Measurements from ENCODE around the gene ARHGAP19. TPM values are rescaled to one million over a fixed set of nuclear protein-coding genes. Genes with fewer than 3 reads are reported as not detected.
"Not testable (repeated sequence)": the region's sequence is repeated elsewhere in the genome, so short reads cannot be mapped to it uniquely, and the experiment has no call there.

The ARHGAP19 gene
- total RNA-seq, 2 experiments from 2014 or later: 53.2 to 54.2 TPM

DNA sequence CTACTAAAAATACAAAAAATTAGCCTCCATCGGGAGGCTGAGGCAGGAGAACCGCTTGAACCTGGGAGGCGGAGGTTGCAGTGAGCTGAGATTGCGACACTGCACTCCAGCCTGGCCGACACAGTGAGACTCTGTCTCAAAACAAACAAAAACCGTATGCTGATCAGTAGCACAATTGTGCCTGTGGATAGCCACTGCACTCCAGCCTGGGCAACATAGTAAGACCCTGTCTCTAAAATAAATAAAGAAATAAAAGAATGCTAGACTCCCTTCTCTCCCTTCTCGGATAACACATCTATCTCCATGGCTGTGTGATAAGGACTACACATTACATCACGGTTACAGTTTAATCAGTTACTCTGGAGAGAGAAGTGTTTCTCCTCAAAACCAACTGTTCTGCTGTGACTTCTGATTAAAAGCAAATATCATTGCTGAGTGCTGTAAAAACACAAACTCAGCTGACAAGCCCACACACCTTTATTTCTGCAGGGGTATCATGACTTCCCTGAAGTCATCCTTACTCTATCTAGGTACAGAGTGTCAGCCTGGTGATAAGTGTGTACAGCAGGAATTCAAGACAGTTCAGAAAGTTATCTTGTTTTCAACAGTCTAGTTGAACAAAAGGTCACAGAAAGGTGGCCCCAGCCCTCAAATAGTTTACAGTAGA lies 5.3 kb upstream of the ARHGAP19 start:
- POLR2A ChIA-PET: no interaction called here

DNA sequence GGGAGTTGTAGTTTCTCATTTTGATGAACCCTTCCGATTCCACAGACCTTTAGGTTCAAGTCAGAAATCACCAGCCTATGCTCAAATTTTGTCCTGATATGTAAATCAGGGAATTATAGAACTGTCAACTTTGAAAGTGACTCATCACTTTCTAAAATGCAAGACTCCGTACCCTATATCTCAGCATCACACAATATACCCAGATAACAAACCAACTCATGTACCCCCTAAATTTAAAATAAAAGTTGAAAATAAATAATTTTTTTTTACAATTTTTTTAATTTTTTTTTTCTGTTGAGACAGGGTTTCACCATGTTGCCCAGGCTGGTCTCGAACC lies 393 bp upstream of the ARHGAP19 start:
- Mint-ChIP-seq H3K4me1 (ENCODE audit: low read depth) (peaks cover 21% of the 10 kb centered on the region), H3K27me3 (no peaks in the 10 kb centered on the region), H3K9me3 (no peaks in the 10 kb centered on the region), H3K4me3 (peak overlapping the region; percentile 94), H3K27ac (peak overlapping the region; percentile 87), H3K36me3 (peaks cover 3% of the 10 kb centered on the region)
- intact Hi-C loops (cut with micrococcal nuclease): loop anchor here (1.0 to 10.0 kb wide), 6 partner anchors 26 to 839 kb away; partner anchors contain the start of genes FRAT1, FRAT2, MORN4 and R3HCC1L
- CTCF ChIA-PET: interaction anchor here (2.5 kb wide), 1 partner anchor 27 kb away, joined by 5 read pairs; the partner anchor contains the start of gene FRAT1
- DNase-seq: no peak
- POLR2A ChIA-PET: no interaction called here

More for the DNA sequence above, 5.3 kb upstream of the ARHGAP19 start:
- intact Hi-C loops (cut with micrococcal nuclease): loop anchor here (10.0 kb wide), 1 partner anchor 337 kb away; the partner anchor contains the start of gene MORN4
- no peak for DNase-seq
- Mint-ChIP-seq H3K4me3 (no peak overlapping the region), H3K4me1 (ENCODE audit: low read depth) (peaks cover 2% of the 10 kb centered on the region), H3K27me3 (peaks cover 1% of the 10 kb centered on the region), H3K27ac (no peak overlapping the region), H3K36me3 (no peaks in the 10 kb centered on the region), H3K9me3 (no peaks in the 10 kb centered on the region)
- CTCF ChIA-PET: no interaction called here

DNA sequence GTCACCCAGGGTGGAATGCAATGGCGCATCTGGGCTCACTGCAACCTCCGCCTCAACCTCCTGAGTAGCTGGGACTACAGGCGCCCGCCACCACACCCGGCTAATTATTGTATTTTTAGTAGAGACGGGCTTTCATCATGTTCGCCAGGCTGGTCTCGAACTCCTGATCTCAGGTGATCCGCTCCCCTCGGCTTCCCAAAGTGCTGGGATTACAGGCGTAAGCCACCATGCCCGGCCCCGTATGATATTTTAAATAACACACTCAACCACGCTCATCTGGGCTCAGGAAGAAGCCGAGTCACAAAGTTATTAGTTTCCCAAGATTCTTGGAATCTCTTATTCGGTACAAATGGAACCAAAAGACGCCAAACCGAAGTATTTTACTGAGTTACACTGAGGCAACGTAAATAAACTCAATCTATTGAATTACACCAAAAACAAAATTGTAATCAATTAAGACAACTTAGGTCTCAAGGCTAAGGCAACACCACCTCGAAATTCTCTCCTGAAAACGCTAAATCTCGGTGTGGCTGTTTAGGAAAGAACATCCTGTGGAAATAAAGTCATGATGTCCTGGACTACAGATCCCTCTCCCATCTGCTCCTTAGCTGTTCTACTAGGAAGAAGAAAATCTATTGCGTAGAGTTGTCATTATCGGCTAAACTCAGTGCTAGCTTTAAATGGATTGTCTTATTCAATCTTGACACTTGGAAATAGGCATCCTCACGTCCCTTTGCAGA lies 910 bp downstream of the ARHGAP19 start:
- intact Hi-C loops (cut with micrococcal nuclease): loop anchor here (1.0 to 10.0 kb wide), 6 partner anchors 28 to 841 kb away; partner anchors contain the start of genes FRAT1, FRAT2, MORN4 and R3HCC1L
- POLR2A ChIA-PET: interaction anchor here (1.0 to 1.1 kb wide), 2 partner anchors 12 to 110 kb away, joined by 3 read pairs; partner anchors contain the start of gene RRP12
- Mint-ChIP-seq H3K27me3 (no peaks in the 10 kb centered on the region), H3K36me3 (peaks cover 5% of the 10 kb centered on the region), H3K9me3 (no peaks in the 10 kb centered on the region), H3K4me1 (ENCODE audit: low read depth) (peaks cover 21% of the 10 kb centered on the region), H3K27ac (peak overlapping the region; percentile 87), H3K4me3 (peak overlapping the region; percentile 94)
- DNase-seq: no peak
- CTCF ChIA-PET: interaction anchor here (0.6 to 1.4 kb wide), 6 partner anchors 12 to 219 kb away, joined by 3 to 4 read pairs (median 3); no protein-coding TSS in a partner anchor

DNA sequence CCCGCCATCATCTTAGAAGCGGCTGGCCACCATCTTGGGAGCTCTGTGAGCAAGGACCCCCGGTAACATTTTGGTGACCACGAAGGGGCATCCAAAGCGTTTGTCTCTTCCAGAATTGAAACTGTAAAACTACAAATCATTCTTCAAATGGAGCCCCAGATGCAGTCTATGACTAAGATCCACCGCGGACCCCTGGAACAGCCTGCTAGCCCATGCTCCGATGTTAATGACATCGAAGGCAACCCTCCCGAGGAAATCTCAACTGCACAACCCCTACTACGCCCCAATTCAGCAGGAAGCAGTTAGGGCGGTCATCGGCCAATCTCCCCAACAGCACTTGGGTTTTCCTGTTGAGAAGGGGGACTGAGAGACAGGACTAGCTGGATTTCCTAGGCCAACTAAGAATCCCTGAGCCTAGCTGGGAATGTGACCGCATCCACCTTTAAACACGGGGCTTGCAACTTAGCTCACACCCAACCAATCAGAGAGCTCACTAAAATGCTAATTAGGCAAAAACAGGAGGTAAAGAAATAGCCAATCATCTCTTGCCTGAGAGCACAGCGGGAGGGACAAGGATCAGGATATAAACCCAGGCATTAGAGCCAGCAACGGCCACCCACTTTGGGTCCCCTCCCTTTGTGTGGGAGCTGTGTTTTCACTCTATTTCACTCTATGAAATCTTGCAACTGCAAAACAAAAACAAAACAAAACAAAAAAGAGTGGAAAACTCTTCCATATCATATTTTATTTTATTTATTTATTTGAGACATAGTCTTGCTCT lies 1.7 kb downstream of the ARHGAP19 start:
- H3K4me3 Mint-ChIP-seq: peak overlapping the region; percentile 94

DNA sequence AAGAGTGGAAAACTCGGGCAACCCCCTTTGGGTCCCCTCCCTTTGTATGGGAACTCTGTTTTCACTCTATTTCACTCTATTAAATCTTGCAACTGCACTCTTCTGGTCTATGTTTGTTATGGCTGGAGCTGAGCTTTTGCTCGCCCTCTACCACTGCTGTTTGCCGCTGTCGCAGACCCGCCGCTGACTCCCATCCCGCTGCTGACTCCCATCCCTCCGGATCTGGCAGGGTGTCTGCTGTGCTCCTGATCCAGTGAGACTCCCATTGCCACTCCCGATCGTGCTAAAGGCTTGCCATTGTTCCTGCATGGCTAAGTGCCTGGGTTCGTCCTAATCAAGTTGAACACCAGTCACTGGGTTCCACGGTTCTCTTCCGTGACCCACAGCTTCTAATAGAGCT lies 2.4 kb downstream of the ARHGAP19 start:
- H3K4me1 Mint-ChIP-seq (ENCODE audit: low read depth): peaks cover 21% of the 10 kb centered on the region
- H3K27me3 Mint-ChIP-seq, H3K9me3 Mint-ChIP-seq, POLR2A ChIA-PET, H3K36me3 Mint-ChIP-seq, H3K27ac Mint-ChIP-seq, H3K4me3 Mint-ChIP-seq, DNase-seq: not testable (repeated sequence)
- intact Hi-C loops (cut with micrococcal nuclease): loop anchor here (5.0 to 10.0 kb wide), 2 partner anchors 345 to 842 kb away; partner anchors contain the start of genes MORN4 and R3HCC1L
- CTCF ChIA-PET: interaction anchor here (1.1 to 1.4 kb wide), 3 partner anchors 8 to 11 kb away, joined by 4 to 5 read pairs (median 4); no protein-coding TSS in a partner anchor

More for the DNA sequence above, 1.7 kb downstream of the ARHGAP19 start:
- H3K27ac Mint-ChIP-seq, H3K9me3 Mint-ChIP-seq, H3K36me3 Mint-ChIP-seq, POLR2A ChIA-PET, DNase-seq, H3K27me3 Mint-ChIP-seq: not testable (repeated sequence)
- CTCF ChIA-PET: interaction anchor here (0.9 to 1.4 kb wide), 3 partner anchors 9 to 218 kb away, joined by 3 to 5 read pairs (median 4); no protein-coding TSS in a partner anchor
- intact Hi-C loops (cut with micrococcal nuclease): loop anchor here (5.0 to 10.0 kb wide), 2 partner anchors 344 to 842 kb away; partner anchors contain the start of genes MORN4 and R3HCC1L
- peaks cover 21% of the 10 kb centered on the region for H3K4me1 Mint-ChIP-seq (ENCODE audit: low read depth)

DNA sequence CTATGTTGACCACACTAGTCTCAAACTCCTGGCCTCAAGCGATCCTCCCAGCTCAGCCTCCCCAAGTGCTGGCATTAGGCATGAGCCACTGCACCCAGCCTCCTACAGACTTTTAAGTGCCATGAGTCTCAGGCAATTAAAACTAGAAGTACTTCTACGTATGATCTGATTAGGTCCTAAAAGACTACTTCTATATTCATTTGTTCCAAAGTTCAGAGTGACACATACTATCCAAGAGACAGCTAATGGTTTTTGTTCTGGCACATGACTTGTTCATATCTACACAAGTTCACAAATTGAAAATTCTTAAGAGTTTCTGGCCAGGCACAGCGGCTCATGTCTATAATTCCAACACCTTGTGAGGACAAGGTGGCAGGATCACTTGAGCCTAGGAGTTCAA lies 11.7 kb downstream of the ARHGAP19 start:
- DNase-seq: peak; percentile 23
- H3K27ac Mint-ChIP-seq: no peak overlapping the region
- peaks cover 26% of the 10 kb centered on the region for H3K4me1 Mint-ChIP-seq (ENCODE audit: low read depth)
- intact Hi-C loops (cut with micrococcal nuclease): no loop called here
- no peaks in the 10 kb centered on the region for H3K9me3 Mint-ChIP-seq
- ChIA-PET POLR2A (no interaction called here), CTCF (no interaction called here)
- no peaks in the 10 kb centered on the region for H3K27me3 Mint-ChIP-seq
- no peak overlapping the region for H3K4me3 Mint-ChIP-seq
- H3K36me3 Mint-ChIP-seq: no peaks in the 10 kb centered on the region

DNA sequence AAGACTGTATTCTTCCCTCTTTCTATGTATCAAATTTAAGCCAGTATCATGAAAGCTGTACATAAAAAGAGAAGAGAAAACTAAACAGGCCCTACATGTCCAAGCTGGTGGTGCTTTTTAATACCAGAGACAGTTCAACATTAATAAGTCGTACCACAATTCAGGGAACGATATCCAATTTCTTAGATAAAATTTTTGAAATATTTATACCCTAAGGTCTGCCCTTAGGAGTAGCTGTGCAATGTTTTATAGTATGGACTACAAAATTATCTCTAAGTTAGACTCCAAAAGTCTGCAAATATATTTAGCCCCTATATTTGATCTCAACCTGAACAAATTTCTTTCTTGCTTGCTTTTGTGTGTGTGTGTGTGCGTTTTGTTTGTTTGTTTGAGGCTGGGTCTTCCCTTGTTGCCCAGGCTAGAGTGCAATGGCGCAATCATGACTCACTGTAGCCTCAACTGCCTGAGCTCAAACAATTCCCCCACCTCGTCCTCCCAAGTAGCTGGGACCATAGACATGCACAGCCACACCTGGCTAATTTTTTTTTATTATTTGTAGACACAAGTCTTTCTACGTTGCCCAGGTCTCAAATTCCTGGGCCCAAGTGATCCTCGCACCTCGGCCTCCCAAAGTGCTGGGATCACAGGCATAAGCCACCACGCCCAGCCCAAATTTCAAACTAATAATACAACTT lies 13.2 kb downstream of the ARHGAP19 start:
- no peaks in the 10 kb centered on the region for H3K27me3 Mint-ChIP-seq
- ChIA-PET POLR2A (interaction anchor here (0.7 to 1.2 kb wide), 2 partner anchors 13 to 53 kb away, joined by 3 to 5 read pairs; no protein-coding TSS in a partner anchor), CTCF (interaction anchor here (0.6 to 2.5 kb wide), 30 partner anchors 10 to 285 kb away, joined by 3 to 26 read pairs (median 5); partner anchors contain the start of genes FRAT2 and RRP12)
- no peak for DNase-seq
- no peaks in the 10 kb centered on the region for H3K9me3 Mint-ChIP-seq
- no peak overlapping the region for H3K27ac Mint-ChIP-seq
- H3K4me3 Mint-ChIP-seq: no peak overlapping the region
- H3K36me3 Mint-ChIP-seq: no peaks in the 10 kb centered on the region
- intact Hi-C loops (cut with micrococcal nuclease): no loop called here
- peaks cover 26% of the 10 kb centered on the region for H3K4me1 Mint-ChIP-seq (ENCODE audit: low read depth)

GRCh38 chr10:97278491-97278989 lies 13.9 kb downstream of the ARHGAP19 start:
- intact Hi-C loops (cut with micrococcal nuclease): no loop called here
- Mint-ChIP-seq H3K4me3 (no peak overlapping the region), H3K27ac (no peak overlapping the region), H3K9me3 (no peaks in the 10 kb centered on the region), H3K4me1 (ENCODE audit: low read depth) (peaks cover 26% of the 10 kb centered on the region), H3K36me3 (no peaks in the 10 kb centered on the region), H3K27me3 (no peaks in the 10 kb centered on the region)
- ChIA-PET POLR2A (interaction anchor here (0.7 to 1.2 kb wide), 2 partner anchors 13 to 54 kb away, joined by 3 to 5 read pairs; no protein-coding TSS in a partner anchor), CTCF (interaction anchor here (0.6 to 2.5 kb wide), 31 partner anchors 8 to 285 kb away, joined by 3 to 26 read pairs (median 5); partner anchors contain the start of genes FRAT2 and RRP12)
- no peak for DNase-seq

- no peaks in the 10 kb centered on the region for H3K27me3 Mint-ChIP-seq
- intact Hi-C loops (cut with micrococcal nuclease): no loop called here
- H3K9me3 Mint-ChIP-seq: no peaks in the 10 kb centered on the region
- POLR2A ChIA-PET: interaction anchor here (0.6 kb wide), 1 partner anchor 59 kb away, joined by 4 read pairs; no protein-coding TSS in a partner anchor
- CTCF ChIA-PET: interaction anchor here (1.6 to 2.5 kb wide), 6 partner anchors 8 to 67 kb away, joined by 5 to 26 read pairs (median 13); partner anchors contain the start of gene FRAT2
- peaks cover 26% of the 10 kb centered on the region for H3K4me1 Mint-ChIP-seq (ENCODE audit: low read depth)
- no peak overlapping the region for H3K4me3 Mint-ChIP-seq
- no peak for DNase-seq
- H3K36me3 Mint-ChIP-seq: no peaks in the 10 kb centered on the region
- no peak overlapping the region for H3K27ac Mint-ChIP-seq
Observed at GRCh38 chr10:97277551-97277950, 14.9 kb downstream of the ARHGAP19 start.

- no peak for DNase-seq
- Mint-ChIP-seq H3K27ac (no peak overlapping the region), H3K27me3 (no peaks in the 10 kb centered on the region), H3K4me1 (ENCODE audit: low read depth) (peaks cover 10% of the 10 kb centered on the region), H3K36me3 (no peaks in the 10 kb centered on the region), H3K4me3 (no peak overlapping the region), H3K9me3 (no peaks in the 10 kb centered on the region)
- ChIA-PET CTCF (interaction anchor here (0.7 to 1.2 kb wide), 2 partner anchors 51 to 81 kb away, joined by 3 to 6 read pairs; no protein-coding TSS in a partner anchor), POLR2A (interaction anchor here (0.6 kb wide), 1 partner anchor 38 kb away, joined by 5 read pairs; no protein-coding TSS in a partner anchor)
- intact Hi-C loops (cut with micrococcal nuclease): no loop called here
Observed at GRCh38 chr10:97274828-97275227, 17.6 kb downstream of the ARHGAP19 start.

Data from activated CD4-positive, alpha-beta memory T cell treated with anti-CD3 and anti-CD28 coated beads for 36 hours (primary cell).